GM12873 (cell line): ENCODE results near the gene ADCY5.

ENCODE experiments used
- TF ChIP-seq, protein P1 (sequence below): IDR thresholded peaks from 2 replicates; pipeline ENCODE4 v1.5.1; 2012; ENCODE audit warnings: low read depth, mild to moderate bottlenecking, moderate library complexity, low read length, control low read depth; ENCODE audit not compliant: insufficient read depth; ENCODE audit errors: missing control alignments

ADCY5 gene

DNA sequence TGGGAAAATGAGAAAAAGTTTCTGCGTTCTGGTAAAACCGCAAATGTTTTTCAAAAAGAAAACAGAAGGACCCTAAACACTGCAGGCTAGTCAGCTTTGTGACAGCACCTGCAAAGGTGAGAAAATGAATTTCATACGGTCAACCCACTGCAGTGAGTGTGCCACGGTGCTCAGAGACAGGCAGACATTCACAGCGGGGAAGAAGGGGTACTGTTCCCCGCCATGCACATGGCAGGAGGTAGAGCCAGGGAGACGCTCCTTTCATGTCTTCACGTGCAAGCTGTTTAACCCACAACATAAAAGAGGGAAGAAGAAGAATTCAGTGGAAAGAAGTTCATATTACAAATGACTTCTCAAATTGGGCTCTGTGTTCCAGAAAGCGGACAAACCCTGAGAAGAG is 137.7 kb downstream of the ADCY5 start:
- TF ChIP-seq, protein P1, sequence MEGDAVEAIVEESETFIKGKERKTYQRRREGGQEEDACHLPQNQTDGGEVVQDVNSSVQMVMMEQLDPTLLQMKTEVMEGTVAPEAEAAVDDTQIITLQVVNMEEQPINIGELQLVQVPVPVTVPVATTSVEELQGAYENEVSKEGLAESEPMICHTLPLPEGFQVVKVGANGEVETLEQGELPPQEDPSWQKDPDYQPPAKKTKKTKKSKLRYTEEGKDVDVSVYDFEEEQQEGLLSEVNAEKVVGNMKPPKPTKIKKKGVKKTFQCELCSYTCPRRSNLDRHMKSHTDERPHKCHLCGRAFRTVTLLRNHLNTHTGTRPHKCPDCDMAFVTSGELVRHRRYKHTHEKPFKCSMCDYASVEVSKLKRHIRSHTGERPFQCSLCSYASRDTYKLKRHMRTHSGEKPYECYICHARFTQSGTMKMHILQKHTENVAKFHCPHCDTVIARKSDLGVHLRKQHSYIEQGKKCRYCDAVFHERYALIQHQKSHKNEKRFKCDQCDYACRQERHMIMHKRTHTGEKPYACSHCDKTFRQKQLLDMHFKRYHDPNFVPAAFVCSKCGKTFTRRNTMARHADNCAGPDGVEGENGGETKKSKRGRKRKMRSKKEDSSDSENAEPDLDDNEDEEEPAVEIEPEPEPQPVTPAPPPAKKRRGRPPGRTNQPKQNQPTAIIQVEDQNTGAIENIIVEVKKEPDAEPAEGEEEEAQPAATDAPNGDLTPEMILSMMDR: no peak

DNA sequence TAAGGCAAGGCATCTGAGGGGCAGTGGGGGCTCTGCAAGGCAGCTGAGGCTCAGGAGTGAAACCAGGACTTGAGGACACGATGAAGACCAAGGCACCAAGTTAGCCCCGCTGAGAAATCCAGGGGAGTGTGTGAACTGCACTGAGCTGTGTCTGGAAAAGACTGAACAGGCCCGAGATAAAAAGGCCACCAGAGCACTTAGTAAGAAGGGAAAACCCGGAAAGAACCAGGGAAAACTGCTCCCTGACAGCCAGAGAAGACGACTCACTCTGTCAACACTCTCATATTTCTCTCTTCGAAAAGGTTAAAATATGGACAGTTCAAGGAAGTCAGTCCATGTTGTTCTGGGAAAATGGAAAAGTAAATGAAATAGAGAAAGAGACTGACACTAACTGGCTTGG is 138.1 kb downstream of the ADCY5 start:
- TF ChIP-seq, protein P1: no peak

DNA sequence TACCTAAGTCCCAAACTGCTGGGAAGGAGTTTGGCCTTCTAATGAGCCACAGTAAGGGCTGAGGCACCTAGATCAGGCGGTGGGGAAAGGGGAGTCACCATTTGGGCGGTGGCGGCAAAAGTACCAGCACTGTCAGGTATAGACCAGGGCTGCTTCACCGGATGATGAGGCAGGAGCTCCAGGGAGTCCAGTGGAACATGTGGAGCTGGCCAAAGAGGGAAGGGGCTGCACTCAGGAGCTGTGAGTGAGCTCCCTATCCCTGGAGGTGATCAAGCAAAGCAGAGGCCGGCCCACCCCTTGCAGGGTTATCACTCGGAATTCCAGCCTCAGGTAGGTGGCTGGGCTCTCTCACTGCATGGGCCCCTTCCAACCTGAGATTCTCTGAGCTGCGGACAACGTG is 138.7 kb downstream of the ADCY5 start:
- TF ChIP-seq, protein P1: no peak

DNA sequence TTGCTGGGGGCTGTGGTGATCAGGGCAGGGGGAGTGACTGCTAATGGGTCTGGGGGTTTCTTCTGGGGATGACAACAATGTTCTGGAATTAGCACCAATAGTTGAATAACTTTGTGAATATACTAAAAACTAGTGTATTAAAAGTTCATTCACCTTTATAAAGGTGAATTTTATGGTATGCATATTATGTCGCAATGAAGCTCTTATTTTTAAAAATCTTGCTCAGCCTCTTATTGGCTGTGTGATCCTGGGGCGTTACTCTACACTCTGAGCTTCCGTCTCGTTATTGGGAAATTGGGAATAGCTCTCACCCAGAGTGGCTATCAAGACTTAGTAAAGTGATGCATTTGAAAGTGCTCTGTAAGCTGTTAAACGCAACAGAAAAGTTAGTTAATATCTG is 141.8 kb downstream of the ADCY5 start:
- TF ChIP-seq, protein P1: no peak

DNA sequence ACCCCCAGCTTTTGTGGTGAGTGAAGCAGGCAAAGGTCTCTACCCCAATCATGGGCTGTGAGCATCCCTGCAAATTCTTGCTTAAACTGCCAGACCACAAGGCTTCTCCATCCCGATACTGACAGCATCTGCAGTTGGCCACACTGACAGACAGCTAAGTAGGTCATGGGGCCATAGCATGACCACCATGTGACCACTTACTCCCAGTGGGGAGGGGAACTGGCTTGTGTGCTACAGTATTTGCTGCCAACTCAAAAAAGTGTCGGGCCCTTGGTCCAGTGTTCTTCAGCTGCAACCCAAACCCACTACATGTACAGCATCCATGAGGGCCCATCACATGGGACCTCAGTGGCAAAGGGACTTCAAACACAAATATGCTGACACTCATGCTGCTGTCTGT is 143.7 kb downstream of the ADCY5 start:
- TF ChIP-seq, protein P1: no peak

DNA sequence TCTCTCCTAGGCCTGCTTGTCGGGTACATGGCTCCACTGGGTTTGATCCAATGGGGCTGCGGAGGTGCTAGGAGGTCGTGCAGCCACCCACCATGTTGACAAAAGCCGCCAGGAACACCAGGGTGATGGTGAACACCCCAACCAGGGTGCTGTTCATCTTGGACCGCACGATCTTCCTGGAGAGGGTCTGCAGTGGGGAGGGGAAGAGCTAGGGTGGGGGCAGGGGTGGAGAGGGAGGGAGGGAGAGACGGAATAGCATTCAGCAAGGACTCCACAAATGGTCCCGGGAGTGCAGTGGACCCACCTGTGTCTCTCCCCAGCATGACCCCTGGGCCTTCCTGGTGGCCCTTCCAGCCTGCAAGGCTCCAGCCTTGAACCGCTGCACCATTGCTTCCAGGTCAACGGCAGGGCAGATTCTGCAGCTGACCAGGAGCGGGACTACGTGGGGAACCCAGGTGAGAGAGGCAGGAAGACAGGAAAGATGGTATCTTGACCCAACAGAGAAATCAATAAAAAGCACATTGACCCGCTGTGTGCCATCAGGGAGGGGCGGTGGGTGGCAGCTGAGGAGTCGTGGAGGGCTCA is 144.8 kb downstream of the ADCY5 start:
- TF ChIP-seq, protein P1: no peak

DNA sequence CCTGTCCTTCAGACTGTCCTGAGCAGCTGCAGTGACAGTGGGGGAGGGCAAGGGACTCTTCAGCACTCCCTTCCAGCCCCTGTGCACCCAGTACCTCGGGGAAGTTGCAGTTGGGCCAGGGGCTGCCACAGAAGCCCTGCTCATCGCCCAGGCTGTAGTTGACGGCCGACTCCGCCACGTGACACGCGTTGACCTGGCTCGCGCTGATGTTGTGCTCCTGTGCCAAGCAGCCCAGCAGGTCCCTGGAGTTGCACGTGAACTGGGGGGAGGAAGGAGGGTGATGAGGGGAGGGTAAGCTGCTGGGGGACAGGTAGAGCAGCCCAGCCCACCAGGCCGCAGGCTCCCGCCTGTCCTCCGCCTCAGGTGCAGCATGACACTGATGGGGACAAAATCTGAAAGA is 145.9 kb downstream of the ADCY5 start:
- TF ChIP-seq, protein P1: no peak
